Lower leg skin (tissue), 3 donors: ENCODE data around the gene GRM5.

ENCODE experiments used
- CTCF ChIP-seq, 3 donors: fragments of 450-650 bp; IDR thresholded peaks; one replicate each; pipeline ENCODE4 v1.5.1; 2016; ENCODE audit warnings: antibody characterized with exemption in 3 of 3, mild to moderate bottlenecking in 3 of 3, moderate library complexity in 2 of 3
- POLR2A ChIP-seq, 2 donors: fragments of 450-650 bp; IDR thresholded peaks; one replicate each; pipeline ENCODE4 v1.6.1; 2016 to 2017; ENCODE audit warnings: antibody characterized with exemption in 2 of 2, mild to moderate bottlenecking in 1 of 2, moderate library complexity in 1 of 2

GRCh38 chr11:88491674-88492073 lies 574.1 kb downstream of the GRM5 start:
- TF ChIP-seq CTCF (IDR thresholded peaks at IDR 0.05) = no peak
- no peak for TF ChIP-seq POLR2A (IDR thresholded peaks at IDR 0.05)
